Panc1 (cell line): ENCODE results near the gene EYS.

Experiments used
- CTCF ChIP-seq: fragments of 450-650 bp; IDR thresholded peaks from 2 replicates; pipeline ENCODE4 v1.5.1; 2017; ENCODE audit warnings: mild to moderate bottlenecking
- POLR2AphosphoS5 ChIP-seq: IDR thresholded peaks from 2 replicates; pipeline ENCODE4 v1.6.1; 2012; ENCODE audit warnings: mild to moderate bottlenecking, low read depth, low read length, moderate library complexity
- SIN3A ChIP-seq: IDR thresholded peaks from 2 replicates; pipeline ENCODE4 v1.6.1; 2012; ENCODE audit warnings: low read depth, mild to moderate bottlenecking, low read length, moderate library complexity, borderline replicate concordance; ENCODE audit not compliant: insufficient read depth

GRCh38 chr6:64103480-64103879 is 1603.5 kb downstream of the EYS start:
- TF ChIP-seq CTCF = no peak
- TF ChIP-seq POLR2AphosphoS5 = no peak
- no peak for TF ChIP-seq SIN3A
